H7 (cell line): Measurements from ENCODE around the gene DOCK4. TPM values are rescaled to one million over a fixed set of nuclear protein-coding genes. Genes with fewer than 3 reads are reported as not detected.

Source experiments
- DNase-seq: peaks from one replicate; pipeline ENCODE4 v3.0.0; 2012
- H3K27me3 ChIP-seq: 2 replicates; pipeline ENCODE4 v1.6.0; 2011; ENCODE audit warnings: mild to moderate bottlenecking, low read length; ENCODE audit not compliant: control insufficient read depth, insufficient read depth
- H3K36me3 ChIP-seq: replicated peaks from 2 replicates; pipeline ENCODE4 v1.5.1; 2011; ENCODE audit warnings: low read length; ENCODE audit not compliant: control insufficient read depth, insufficient read depth
- H3K4me3 ChIP-seq: 2 replicates; pipeline ENCODE4 v1.5.1; 2011; ENCODE audit warnings: low read depth, mild to moderate bottlenecking, control low read depth, low read length, moderate library complexity; ENCODE audit not compliant: insufficient read depth
- total RNA-seq: library from RNA; depleted of rRNA; stranded (reverse); fragments of >200 nt; shearing (Covaris generic); gene quantifications from 2 replicates; pipeline ENCODE4 v1.2.3, GENCODE V29; 2014

The DOCK4 gene
- total RNA-seq, 1 experiment from 2014 or later, result 16.1 TPM

- Histone ChIP-seq H3K27me3 (no peaks in the 10 kb centered on the region), H3K36me3 (no peaks in the 10 kb centered on the region), H3K4me3 (no peak overlapping the region)
- DNase-seq, result no peak
These were observed 90.3 kb downstream of the DOCK4 start for GRCh38 chr7:112115880-112116279.

DNA sequence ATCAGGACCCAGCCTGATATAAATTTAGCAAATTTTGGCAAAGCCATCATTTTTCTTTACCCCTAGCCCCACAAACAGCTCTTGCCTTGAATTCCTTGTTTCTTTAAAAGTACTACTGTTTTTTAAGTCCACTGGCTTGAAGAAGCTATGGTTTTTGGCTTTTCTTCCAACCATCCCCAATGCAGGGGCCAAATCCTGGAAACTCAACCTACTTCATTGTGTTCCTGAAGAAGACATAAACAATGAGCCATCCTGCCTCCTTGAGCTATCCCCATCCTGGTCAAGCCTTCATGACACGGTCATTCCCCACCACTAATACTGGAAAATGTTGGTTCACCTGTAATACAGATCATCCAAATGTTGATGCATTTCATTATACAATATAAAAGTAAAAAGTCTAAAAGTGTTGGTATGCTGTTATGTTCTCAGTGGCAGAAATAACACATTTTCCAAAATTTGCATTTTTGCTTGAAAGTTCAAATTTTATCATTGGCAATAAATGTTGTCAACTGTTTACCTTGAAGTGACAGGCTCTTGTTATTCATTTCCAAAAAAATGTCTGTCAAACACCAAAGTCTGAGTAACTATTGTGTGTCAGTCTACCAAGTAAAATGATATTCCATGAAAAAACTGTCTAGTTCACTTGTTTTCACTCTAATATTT, 92.2 kb downstream of the DOCK4 start:
- no peak for DNase-seq
- Histone ChIP-seq H3K36me3 (no peaks in the 10 kb centered on the region), H3K27me3 (no peaks in the 10 kb centered on the region), H3K4me3 (no peak overlapping the region)

GRCh38 chr7:112112822-112113255, 93.4 kb downstream of the DOCK4 start:
- DNase-seq, result no peak
- Histone ChIP-seq H3K27me3 (no peaks in the 10 kb centered on the region), H3K36me3 (no peaks in the 10 kb centered on the region), H3K4me3 (no peak overlapping the region)

- DNase-seq, result no peak
- Histone ChIP-seq H3K27me3 (no peaks in the 10 kb centered on the region), H3K4me3 (no peak overlapping the region), H3K36me3 (no peaks in the 10 kb centered on the region)
These were observed 95.5 kb downstream of the DOCK4 start for GRCh38 chr7:112110651-112111050.

DNA sequence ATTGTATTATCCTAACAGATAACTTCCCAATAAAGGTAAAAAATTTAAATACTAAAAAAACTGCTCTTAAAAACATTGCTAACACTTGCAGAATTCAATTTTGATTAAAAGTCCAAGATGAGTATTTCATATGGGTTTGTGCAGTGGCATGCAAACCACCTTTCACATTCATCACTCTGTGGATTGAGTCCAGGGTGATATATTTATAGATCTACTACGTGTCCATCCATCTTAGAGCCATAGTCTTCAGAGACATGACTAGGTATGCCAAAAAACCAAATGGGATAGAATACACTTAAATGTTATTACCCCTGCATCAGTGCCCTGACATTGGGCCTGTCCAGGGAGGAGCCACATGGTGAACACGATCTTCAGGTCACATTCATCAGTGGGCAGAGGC, 96.0 kb downstream of the DOCK4 start:
- Histone ChIP-seq H3K27me3 (no peaks in the 10 kb centered on the region), H3K36me3 (no peaks in the 10 kb centered on the region), H3K4me3 (no peak overlapping the region)
- DNase-seq, result no peak

DNA sequence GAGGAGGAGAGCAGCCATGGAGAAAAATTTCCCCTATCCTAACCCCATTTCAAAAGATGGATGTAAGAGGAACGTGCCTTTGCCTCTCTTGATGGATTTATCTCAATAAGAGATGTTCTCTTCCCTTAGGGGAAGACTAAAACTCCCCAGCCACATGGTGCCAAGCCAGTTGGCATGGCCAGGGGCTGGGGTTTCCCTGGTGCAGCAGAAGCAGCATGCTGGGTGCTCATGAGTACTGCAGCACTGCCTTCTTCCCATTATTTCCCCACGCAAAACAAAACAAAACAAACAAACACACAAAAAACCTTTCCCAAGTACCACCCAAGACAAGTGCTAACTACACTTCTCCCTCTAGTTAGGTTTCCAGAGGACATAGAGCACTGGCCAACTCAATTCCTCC, 97.2 kb downstream of the DOCK4 start:
- Histone ChIP-seq H3K27me3 (no peaks in the 10 kb centered on the region), H3K4me3 (no peak overlapping the region), H3K36me3 (no peaks in the 10 kb centered on the region)
- DNase-seq, result no peak

DNA sequence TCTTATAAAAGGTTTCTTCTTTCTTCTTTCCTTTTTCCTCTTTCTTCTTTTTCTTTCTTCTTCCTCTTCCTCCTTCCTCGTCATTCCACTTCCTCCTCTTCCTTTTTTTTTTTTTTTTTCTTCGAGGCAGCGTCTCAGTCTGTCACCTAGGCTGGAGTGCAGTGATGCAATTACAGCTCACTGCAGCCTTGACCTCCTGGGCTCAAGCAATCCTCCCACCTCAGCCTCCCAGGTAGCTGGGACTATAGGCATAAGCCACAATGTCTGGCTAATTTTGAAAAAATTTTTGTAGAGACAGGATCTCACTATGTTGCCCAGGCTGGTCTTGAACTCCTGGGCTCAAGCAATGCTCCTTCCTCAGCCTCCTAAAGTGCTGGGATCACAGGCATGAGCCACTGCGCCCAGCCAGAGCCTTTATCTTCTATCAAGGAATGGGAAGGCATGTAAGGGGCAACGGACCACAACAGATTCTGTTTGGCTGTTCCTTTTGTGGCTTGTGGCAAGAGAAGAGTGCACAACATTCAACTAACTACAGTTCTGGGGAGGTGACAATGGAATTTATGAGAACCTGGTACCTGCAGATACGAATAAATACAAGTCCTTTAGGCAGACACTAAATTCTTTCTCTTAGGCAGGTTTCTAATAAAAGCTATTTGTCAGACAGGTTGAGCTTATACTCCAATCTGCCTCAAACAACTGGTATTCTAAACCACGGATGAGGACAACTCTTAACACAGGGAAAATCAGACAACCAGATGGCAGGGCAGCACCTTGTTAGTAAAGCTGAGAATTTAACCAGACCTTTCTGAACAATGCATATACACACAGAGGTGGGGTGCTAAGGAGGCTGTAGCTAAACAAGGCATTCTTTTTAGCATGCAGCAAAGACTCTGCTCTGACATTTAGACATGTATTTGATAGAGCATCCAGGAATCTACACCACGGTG, 100.3 kb downstream of the DOCK4 start:
- H3K27me3 ChIP-seq, result no peaks in the 10 kb centered on the region
- H3K36me3 ChIP-seq, result no peaks in the 10 kb centered on the region
- no peak overlapping the region for H3K4me3 ChIP-seq
- no peak for DNase-seq

DNA sequence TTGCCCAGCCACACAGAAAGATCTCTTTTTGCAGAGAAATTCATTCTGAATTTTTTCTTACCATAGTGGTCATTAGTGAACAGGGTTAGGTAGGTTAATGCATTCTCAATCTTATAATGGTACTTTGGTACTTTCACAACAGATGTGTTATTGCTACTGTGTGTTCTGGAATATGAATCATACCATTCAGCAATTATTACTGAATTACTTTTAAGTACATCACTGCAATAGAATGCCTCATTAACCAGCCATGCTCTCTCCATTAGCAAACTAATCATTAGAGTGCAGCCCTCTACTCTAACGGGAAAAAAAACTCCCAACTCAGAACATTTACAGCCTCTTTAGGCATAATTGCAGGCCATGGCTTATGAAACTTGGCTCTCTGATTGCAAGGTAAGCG, 102.1 kb downstream of the DOCK4 start:
- DNase-seq, result no peak
- no peak overlapping the region for H3K4me3 ChIP-seq
- no peaks in the 10 kb centered on the region for H3K27me3 ChIP-seq
- H3K36me3 ChIP-seq, result no peaks in the 10 kb centered on the region

- H3K36me3 ChIP-seq, result no peaks in the 10 kb centered on the region
- no peaks in the 10 kb centered on the region for H3K27me3 ChIP-seq
- H3K4me3 ChIP-seq, result no peak overlapping the region
- peak; percentile 47 for DNase-seq
These were observed 103.0 kb downstream of the DOCK4 start for GRCh38 chr7:112103246-112103645.

GRCh38 chr7:112101201-112101846, 104.9 kb downstream of the DOCK4 start:
- Histone ChIP-seq H3K4me3 (no peak overlapping the region), H3K36me3 (no peaks in the 10 kb centered on the region), H3K27me3 (no peaks in the 10 kb centered on the region)
- no peak for DNase-seq

DNA sequence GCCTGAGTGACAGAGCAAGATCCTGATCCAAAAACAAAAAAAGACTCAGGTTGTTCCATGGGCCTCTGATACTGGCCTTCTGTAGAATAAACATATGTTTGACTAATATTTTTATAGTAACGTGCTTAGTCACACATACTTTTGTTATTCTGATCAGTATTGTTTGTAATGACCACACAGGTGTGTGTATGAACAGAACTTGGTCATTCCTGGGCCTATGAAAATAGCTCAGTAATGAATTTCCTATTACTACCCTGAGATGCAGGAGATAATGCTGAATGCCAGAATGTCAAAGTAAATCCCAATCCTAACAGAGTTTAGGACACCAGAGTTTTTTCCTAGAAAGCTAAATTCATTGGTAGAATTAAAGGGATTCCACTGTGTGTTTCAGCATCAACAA, 108.7 kb downstream of the DOCK4 start:
- Histone ChIP-seq H3K4me3 (no peak overlapping the region), H3K27me3 (no peaks in the 10 kb centered on the region), H3K36me3 (no peaks in the 10 kb centered on the region)
- DNase-seq, result no peak

- H3K36me3 ChIP-seq, result no peaks in the 10 kb centered on the region
- no peak for DNase-seq
- H3K4me3 ChIP-seq, result no peak overlapping the region
- no peaks in the 10 kb centered on the region for H3K27me3 ChIP-seq
These were observed 112.8 kb downstream of the DOCK4 start for GRCh38 chr7:112093409-112093808.

- Histone ChIP-seq H3K27me3 (no peaks in the 10 kb centered on the region), H3K36me3 (no peaks in the 10 kb centered on the region), H3K4me3 (no peak overlapping the region)
- DNase-seq, result no peak
These were observed 113.3 kb downstream of the DOCK4 start for GRCh38 chr7:112092709-112093395.

- Histone ChIP-seq H3K36me3 (no peaks in the 10 kb centered on the region), H3K27me3 (no peaks in the 10 kb centered on the region), H3K4me3 (no peak overlapping the region)
- DNase-seq, result no peak
These were observed 113.9 kb downstream of the DOCK4 start for GRCh38 chr7:112092306-112092705.
